HCT116 (cell line): ENCODE measurements around the gene GID4. TPM values are rescaled to one million over a fixed set of nuclear protein-coding genes. Genes with fewer than 3 reads are reported as not detected.

Experiments used
- ATAC-seq: fragments of 200-7000 bp; cut with Tn5 transposase; 2 replicates; pipeline ENCODE4 v1.9.1; 2020; ENCODE audit warnings: mild to moderate bottlenecking, moderate library complexity
- BruUV-seq: library from RNA; stranded (reverse); fragments of 400-500 nt; replicated peaks from 2 replicates; lab custom pipeline; 2021; lab: Mats Ljungman, UMichigan
- CTCF ChIA-PET: fragments of 300-600 bp; sonication (Branson Sonifier 250); formaldehyde crosslinking; loops from one replicate; lab custom pipeline; 2021; ENCODE audit warnings: antibody characterized with exemption; lab: Charles Lee
- POLR2A ChIA-PET: fragments of 300-600, 350-600 bp; sonication (Branson Sonifier 250); formaldehyde crosslinking; loops from one replicate; lab custom pipeline; 2021; ENCODE audit warnings: antibody characterized with exemption; lab: Charles Lee
- RAD21 ChIA-PET, 2 experiments: fragments of 300-600 bp; sonication (Branson Sonifier 250); formaldehyde crosslinking; loops; one replicate each; lab custom pipeline; 2023; ENCODE audit warnings: low total read pairs in 2 of 2; ENCODE audit not compliant: uncharacterized antibody in 2 of 2, unreplicated experiment in 2 of 2, low non-redundant PET in 1 of 2; lab: Charles Lee
- DNase-seq: peaks from one replicate; pipeline ENCODE4 v3.0.0-alpha.2; 2010; ENCODE audit warnings: low read depth, low spot score
- H2AFZ ChIP-seq: fragments of 200-600 bp; shearing (Covaris generic), sonication (generic); 2 replicates; pipeline ENCODE4 v1.6.1; 2017; ENCODE audit warnings: low read depth, mixed run types, mixed read lengths, antibody characterized with exemption, low read length; ENCODE audit not compliant: poor library complexity, severe bottlenecking
- H3K27ac ChIP-seq: 2 replicates; pipeline ENCODE4 v1.5.1; 2012; ENCODE audit warnings: low read depth, low read length
- H3K27me3 ChIP-seq: fragments of 200-600 bp; sonication (generic); 2 replicates; pipeline ENCODE4 v1.6.1; 2016; ENCODE audit warnings: mixed run types, low read length, mixed read lengths; ENCODE audit not compliant: insufficient read depth
- H3K36me3 ChIP-seq, 2 experiments: fragments of 200-500 bp in 1 of 2; fragments of 200-600 bp in 1 of 2; sonication (Bioruptor generic) in 1 of 2; sonication (generic) in 1 of 2; 2 replicates each; pipeline versions ENCODE4 v1.5.1 to v1.6.1; 2014 to 2016; ENCODE audit warnings: low read length in 2 of 2, inconsistent platforms in 1 of 2, mixed read lengths in 1 of 2, mixed run types in 1 of 2; ENCODE audit not compliant: insufficient read depth in 2 of 2, control insufficient read depth in 1 of 2
- H3K4me1 ChIP-seq, 2 experiments: fragments of 200-600 bp in 1 of 2; sonication (generic) in 1 of 2; 2 replicates each; pipeline versions ENCODE4 v1.5.1 to v1.6.1; 2012 to 2017; ENCODE audit warnings: low read length in 2 of 2, inconsistent platforms in 1 of 2, mild to moderate bottlenecking in 1 of 2, mixed read lengths in 1 of 2, mixed run types in 1 of 2, moderate library complexity in 1 of 2; ENCODE audit not compliant: insufficient read depth in 2 of 2, control insufficient read depth in 1 of 2
- H3K4me2 ChIP-seq: fragments of 200-600 bp; sonication (generic); 2 replicates; pipeline ENCODE4 v1.6.1; 2017; ENCODE audit warnings: mixed run types, low read length, mixed read lengths
- H3K4me3 ChIP-seq, 2 experiments: fragments of 200-600 bp in 1 of 2; sonication (generic) in 1 of 2; replicated peaks in 1 of 2; 2 replicates each; pipeline ENCODE4 v1.5.1; 2011 to 2016; ENCODE audit warnings: low read length in 2 of 2, control low read depth in 1 of 2, low read depth in 1 of 2, mild to moderate bottlenecking in 1 of 2, mixed read lengths in 1 of 2, mixed run types in 1 of 2
- H3K79me2 ChIP-seq: fragments of 200-600 bp; sonication (generic); 2 replicates; pipeline ENCODE4 v1.6.1; 2017; ENCODE audit warnings: mild to moderate bottlenecking, mixed run types, low read length, moderate library complexity, mixed read lengths; ENCODE audit not compliant: insufficient read depth
- H3K9ac ChIP-seq: fragments of 200-600 bp; sonication (generic); 2 replicates; pipeline ENCODE4 v1.6.1; 2016; ENCODE audit warnings: low read length, mixed read lengths
- H3K9me2 ChIP-seq: fragments of 200-600 bp; sonication (generic), shearing (Covaris generic); 2 replicates; pipeline ENCODE4 v1.6.1; 2017; ENCODE audit warnings: mixed run types, mild to moderate bottlenecking, moderate library complexity; ENCODE audit not compliant: insufficient read depth
- H3K9me3 ChIP-seq, 2 experiments: fragments of 200-500 bp in 1 of 2; fragments of 200-600 bp in 1 of 2; sonication (Bioruptor generic) in 1 of 2; sonication (generic) in 1 of 2; 2 replicates each; pipeline ENCODE4 v1.6.1; 2014 to 2017; ENCODE audit warnings: low read length in 2 of 2, mixed read lengths in 2 of 2, inconsistent platforms in 1 of 2, low read depth in 1 of 2, mild to moderate bottlenecking in 1 of 2, mixed run types in 1 of 2, moderate library complexity in 1 of 2; ENCODE audit not compliant: control insufficient read depth in 1 of 2, insufficient read depth in 1 of 2
- H4K20me1 ChIP-seq: fragments of 200-600 bp; sonication (generic), shearing (Covaris generic); 2 replicates; pipeline ENCODE4 v1.6.1; 2017; ENCODE audit warnings: mixed run types, mild to moderate bottlenecking, moderate library complexity; ENCODE audit not compliant: insufficient read depth
- EGR1 ChIP-seq: IDR thresholded peaks from 2 replicates; pipeline ENCODE4 v1.6.1; 2012; ENCODE audit warnings: low read depth
- EZH2phosphoT487 ChIP-seq: fragments of 200-600 bp; IDR thresholded peaks from 2 replicates; pipeline ENCODE4 v1.6.1; 2018; ENCODE audit warnings: antibody characterized with exemption, borderline replicate concordance
- FOSL1 ChIP-seq: IDR thresholded peaks from 2 replicates; pipeline ENCODE4 v1.6.1; 2012; ENCODE audit warnings: low read depth
- JUND ChIP-seq: IDR thresholded peaks from 2 replicates; pipeline ENCODE4 v1.6.1; 2012
- POLR2A ChIP-seq: IDR thresholded peaks from 2 replicates; pipeline ENCODE4 v1.7.0; 2011; ENCODE audit warnings: borderline replicate concordance; ENCODE audit not compliant: insufficient read depth, insufficient read length; ENCODE audit errors: extremely low read depth
- SP1 ChIP-seq: IDR thresholded peaks from 2 replicates; pipeline ENCODE4 v1.6.1; 2012; ENCODE audit warnings: low read depth
- TCF7L2 ChIP-seq: IDR thresholded peaks from 2 replicates; pipeline ENCODE4 v1.7.0; 2011; ENCODE audit warnings: borderline replicate concordance, inconsistent platforms; ENCODE audit not compliant: insufficient read depth, insufficient read length; ENCODE audit errors: extremely low read depth
- YY1 ChIP-seq: IDR thresholded peaks from 2 replicates; pipeline ENCODE4 v1.6.1; 2011; ENCODE audit warnings: low read length, low read depth, moderate library complexity, mild to moderate bottlenecking; ENCODE audit not compliant: insufficient replicate concordance; ENCODE audit errors: extremely low read depth
- ZFX ChIP-seq: fragments of 450-650 bp; IDR thresholded peaks from 2 replicates; pipeline ENCODE4 v1.6.1; 2017
- ZNF274 ChIP-seq: fragments of 200-500 bp; sonication (Bioruptor generic); IDR thresholded peaks from 2 replicates; pipeline ENCODE4 v1.6.1; 2014; ENCODE audit warnings: mild to moderate bottlenecking, low read depth, low read length, inconsistent platforms
- intact Hi-C: fragments of 100-400 bp; cut with micrococcal nuclease; formaldehyde crosslinking; loops from 2 replicates; pipeline ENCODE4 v1.10.0; 2022
- total RNA-seq: library from RNA; stranded (reverse); gene quantifications from one replicate; pipeline ENCODE4 v1.2.1, GENCODE V29; 2021; ENCODE audit not compliant: unreplicated experiment
- TF ChIP-seq, protein P1 (sequence below): IDR thresholded peaks from 2 replicates; pipeline ENCODE4 v1.6.1; 2011; ENCODE audit warnings: mild to moderate bottlenecking, low read length, moderate library complexity; ENCODE audit not compliant: insufficient replicate concordance; ENCODE audit errors: extremely low read depth

GID4 gene
- total RNA-seq, 1 experiment from 2014 or later = 10.8 TPM

DNA sequence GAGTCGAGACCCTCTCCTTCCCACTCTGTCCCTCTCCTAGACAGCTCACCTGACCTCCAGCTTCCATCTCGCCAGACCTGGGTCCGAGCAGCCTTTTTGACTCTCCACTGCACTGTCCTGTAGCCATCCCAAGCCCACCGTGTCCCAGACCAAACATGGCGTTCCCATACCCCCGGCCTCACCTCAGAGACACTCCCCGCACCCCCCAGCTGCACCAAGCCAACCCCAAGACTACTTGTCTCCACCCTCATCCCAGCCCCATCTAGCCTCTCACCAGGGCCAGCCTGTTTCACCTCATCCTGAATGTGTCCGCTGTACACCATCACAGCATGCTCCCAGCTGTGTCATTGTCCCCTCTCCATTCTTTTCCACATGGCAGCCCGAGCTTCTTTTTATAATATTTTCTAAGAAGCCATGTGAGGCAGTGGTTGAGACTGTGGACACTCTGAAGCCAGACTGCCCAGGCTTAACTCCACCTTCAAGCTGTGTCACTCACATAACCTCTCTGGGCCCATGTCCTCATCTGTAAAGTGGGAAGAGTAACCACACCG, 70.8 kb downstream of the GID4 start:
- POLR2A ChIA-PET = no interaction called here
- Histone ChIP-seq H3K36me3 (no peaks in the 10 kb centered on the region; a peak in 1 of 4 replicates), H3K4me2 (no peak overlapping the region), H3K9me2 (no peaks in the 10 kb centered on the region), H3K9me3 (no peaks in the 10 kb centered on the region), H3K9ac (no peak overlapping the region), H2AFZ (no peak overlapping the region), H3K27ac (no peak overlapping the region), H3K4me1 (no peaks in the 10 kb centered on the region)
- RAD21 ChIA-PET = no interaction called here
- DNase-seq = no peak
- CTCF ChIA-PET = no interaction called here
- no TSS peak for BruUV-seq
- ATAC-seq = no peak
- no peak for TF ChIP-seq YY1
- no peak for TF ChIP-seq EGR1
- TF ChIP-seq SP1 = no peak
- TF ChIP-seq FOSL1 = no peak
- TF ChIP-seq POLR2A = no peak
- no peak for TF ChIP-seq ZNF274
- TF ChIP-seq, all 23 proteins: peak for 0
- Histone ChIP-seq H3K4me3 (no peak overlapping the region), H3K27me3 (no peaks in the 10 kb centered on the region), H4K20me1 (no peaks in the 10 kb centered on the region), H3K79me2 (no peaks in the 10 kb centered on the region)
- intact Hi-C loops = no loop called here

DNA sequence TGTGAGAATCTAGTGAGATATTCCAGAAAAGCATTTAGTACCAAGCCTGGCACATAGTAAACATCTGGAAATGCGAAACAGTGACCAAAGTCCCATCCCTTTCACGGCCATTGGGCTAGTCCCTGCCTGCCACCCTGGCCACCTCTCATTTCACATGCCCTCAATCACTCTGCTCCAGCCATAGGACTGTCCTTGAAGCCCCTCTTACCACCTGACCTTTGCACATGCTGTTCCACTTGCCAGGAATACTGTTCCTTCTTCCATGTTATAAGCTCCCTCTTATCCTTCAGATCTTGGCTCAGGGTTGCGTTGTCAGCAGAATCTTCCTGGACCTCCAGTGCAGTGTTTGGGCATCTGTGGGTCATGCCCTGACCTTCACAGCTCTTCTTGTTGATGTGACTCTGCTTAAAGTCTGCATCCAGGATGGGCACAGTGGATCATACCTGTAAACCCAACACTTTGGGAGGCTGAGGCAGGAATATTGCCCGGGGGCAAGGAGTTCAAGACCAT, 71.5 kb downstream of the GID4 start:
- Histone ChIP-seq H3K9me3 (no peaks in the 10 kb centered on the region), H3K36me3 (no peaks in the 10 kb centered on the region; a peak in 1 of 4 replicates), H3K27ac (no peak overlapping the region), H4K20me1 (no peaks in the 10 kb centered on the region), H3K9ac (no peak overlapping the region), H3K9me2 (no peaks in the 10 kb centered on the region), H3K4me2 (no peak overlapping the region), H3K27me3 (no peaks in the 10 kb centered on the region), H3K4me3 (no peak overlapping the region), H2AFZ (no peak overlapping the region), H3K79me2 (no peaks in the 10 kb centered on the region), H3K4me1 (no peaks in the 10 kb centered on the region)
- ChIA-PET POLR2A (no interaction called here), RAD21 (no interaction called here), CTCF (no interaction called here)
- BruUV-seq = TSS peak; percentile 13
- no peak for ATAC-seq
- intact Hi-C loops = no loop called here
- DNase-seq = no peak
- TF ChIP-seq ZNF274 (no peak), JUND (no peak), YY1 (no peak), EZH2phosphoT487 (no peak), TCF7L2 (no peak), ZFX (no peak), EGR1 (no peak)
- TF ChIP-seq, protein P1, sequence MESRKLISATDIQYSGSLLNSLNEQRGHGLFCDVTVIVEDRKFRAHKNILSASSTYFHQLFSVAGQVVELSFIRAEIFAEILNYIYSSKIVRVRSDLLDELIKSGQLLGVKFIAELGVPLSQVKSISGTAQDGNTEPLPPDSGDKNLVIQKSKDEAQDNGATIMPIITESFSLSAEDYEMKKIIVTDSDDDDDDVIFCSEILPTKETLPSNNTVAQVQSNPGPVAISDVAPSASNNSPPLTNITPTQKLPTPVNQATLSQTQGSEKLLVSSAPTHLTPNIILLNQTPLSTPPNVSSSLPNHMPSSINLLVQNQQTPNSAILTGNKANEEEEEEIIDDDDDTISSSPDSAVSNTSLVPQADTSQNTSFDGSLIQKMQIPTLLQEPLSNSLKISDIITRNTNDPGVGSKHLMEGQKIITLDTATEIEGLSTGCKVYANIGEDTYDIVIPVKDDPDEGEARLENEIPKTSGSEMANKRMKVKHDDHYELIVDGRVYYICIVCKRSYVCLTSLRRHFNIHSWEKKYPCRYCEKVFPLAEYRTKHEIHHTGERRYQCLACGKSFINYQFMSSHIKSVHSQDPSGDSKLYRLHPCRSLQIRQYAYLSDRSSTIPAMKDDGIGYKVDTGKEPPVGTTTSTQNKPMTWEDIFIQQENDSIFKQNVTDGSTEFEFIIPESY = no peak
